GM10248 (cell line): ENCODE measurements around the gene ANK3.

Source experiments
- CTCF ChIA-PET: fragments of 300-600 bp; sonication (Branson Sonifier 250); formaldehyde crosslinking; extraction: SDS; loops from one replicate; lab custom pipeline; 2021; ENCODE audit warnings: antibody characterized with exemption; lab: Yijun Ruan, JAX
- POLR2A ChIA-PET: fragments of 350-650 bp; sonication (Branson Sonifier 250); formaldehyde crosslinking; extraction: SDS; loops from one replicate; lab custom pipeline; 2020; ENCODE audit warnings: antibody characterized with exemption; lab: Yijun Ruan, JAX
- DNase-seq: peaks from one replicate; pipeline ENCODE4 v3.0.0; 2012; ENCODE audit errors: extremely low spot score
- CTCF ChIP-seq: IDR thresholded peaks from 2 replicates; pipeline ENCODE4 v1.5.1; 2012; ENCODE audit warnings: mild to moderate bottlenecking, low read depth; ENCODE audit errors: extremely low read depth, missing control alignments, control extremely low read depth

The ANK3 gene

DNA sequence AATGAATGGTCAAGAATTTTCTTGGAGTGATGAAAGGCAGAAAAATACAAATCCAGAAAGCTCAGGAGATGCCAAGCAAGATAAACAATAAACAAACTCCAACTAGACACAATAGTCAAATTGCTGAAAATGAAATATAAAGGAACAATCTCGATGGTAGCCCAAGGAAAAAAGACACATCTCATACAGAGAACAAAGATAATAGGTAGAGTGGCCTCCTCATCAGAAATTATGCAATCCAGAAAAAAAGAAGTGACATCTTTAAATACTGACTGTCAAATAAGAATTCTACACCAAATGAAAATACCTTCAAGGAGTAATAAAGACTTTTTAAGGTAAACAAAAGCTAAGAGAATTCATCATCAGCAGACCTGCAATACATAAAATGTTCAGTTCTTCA lies 150.4 kb downstream of the ANK3 start:
- TF ChIP-seq CTCF: no peak
- CTCF ChIA-PET: interaction anchor here (0.9 to 2.2 kb wide), 5 partner anchors 33 to 204 kb away, joined by 3 to 10 read pairs (median 4); no protein-coding TSS in a partner anchor
- no peak for DNase-seq
- POLR2A ChIA-PET: no interaction called here

GRCh38 chr10:60238759-60239100 lies 150.9 kb downstream of the ANK3 start:
- no peak for DNase-seq
- CTCF ChIA-PET: interaction anchor here (0.9 to 2.5 kb wide), 8 partner anchors 20 to 204 kb away, joined by 3 to 10 read pairs (median 4); no protein-coding TSS in a partner anchor
- TF ChIP-seq CTCF: no peak
- POLR2A ChIA-PET: no interaction called here

DNA sequence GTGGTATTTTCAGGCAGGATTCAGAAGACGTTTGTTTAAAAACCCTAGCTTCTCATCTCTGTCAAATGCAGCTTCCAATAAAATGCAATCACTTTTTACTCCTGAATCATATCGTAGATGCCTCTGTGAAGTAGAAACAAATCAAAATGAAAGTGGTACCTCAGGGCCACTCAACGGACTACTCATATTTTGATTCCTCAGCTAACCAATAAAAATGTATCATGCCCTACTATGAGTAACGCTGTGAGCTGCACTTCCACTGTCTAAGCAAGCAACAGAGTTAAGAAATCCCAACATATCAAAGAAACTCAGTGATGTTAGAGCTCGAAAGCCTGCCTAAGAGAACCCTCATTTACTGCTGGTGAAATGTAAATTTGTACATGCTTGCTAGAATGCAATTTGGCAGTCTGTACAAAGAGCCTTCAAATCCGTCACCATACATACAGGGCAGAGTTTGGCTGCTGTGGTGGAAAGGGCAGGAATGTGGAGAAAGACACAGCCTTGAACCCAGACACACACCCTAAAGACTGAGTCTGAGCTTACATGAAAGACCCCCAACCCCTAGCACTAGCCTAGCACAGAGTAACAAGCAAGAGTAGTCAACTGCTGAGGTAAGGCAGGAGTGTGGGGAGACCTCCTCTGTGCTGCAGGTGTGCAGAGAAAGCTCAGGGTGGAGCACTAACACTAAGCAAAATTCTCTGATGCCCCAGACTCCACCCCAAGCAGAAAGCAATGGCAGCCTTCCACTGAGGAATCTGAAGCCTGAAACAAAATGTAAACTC lies 151.5 kb downstream of the ANK3 start:
- peak; percentile 46 for DNase-seq
- peak; percentile 37 for TF ChIP-seq CTCF
- CTCF ChIA-PET: interaction anchor here (0.9 to 2.5 kb wide), 12 partner anchors 20 to 411 kb away, joined by 3 to 10 read pairs (median 4); no protein-coding TSS in a partner anchor
- POLR2A ChIA-PET: no interaction called here

DNA sequence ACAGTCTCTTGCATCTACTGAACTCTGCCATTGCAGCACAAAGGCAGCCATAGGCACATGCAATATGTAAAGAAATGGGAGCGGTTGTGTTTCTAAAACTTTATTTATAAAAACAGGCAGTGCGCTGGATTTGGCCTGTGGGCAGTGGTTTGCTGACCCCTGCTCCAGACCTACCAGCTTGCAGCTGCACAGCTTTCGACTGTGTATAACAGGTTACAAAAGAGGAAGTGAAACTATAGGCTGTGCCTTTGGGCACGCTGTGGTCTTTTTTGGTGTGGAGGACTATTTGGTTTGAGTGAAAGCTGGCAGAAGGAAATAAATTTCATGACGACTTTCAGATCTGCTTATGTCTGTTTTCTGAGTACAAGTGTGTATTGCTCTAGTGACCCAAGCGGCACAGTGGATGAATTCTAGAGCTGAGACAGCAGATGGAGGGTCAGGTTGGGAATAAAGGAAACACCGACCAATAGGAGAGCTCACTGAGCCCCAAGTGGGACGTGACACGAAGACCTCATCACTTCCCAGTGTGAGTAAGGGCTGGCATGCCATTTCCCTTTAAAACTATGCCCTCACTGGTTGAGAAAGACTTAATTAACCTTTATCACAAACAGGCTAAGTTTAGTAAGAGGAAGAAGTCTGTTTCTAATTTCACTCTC lies 152.7 kb downstream of the ANK3 start:
- POLR2A ChIA-PET: no interaction called here
- TF ChIP-seq CTCF: no peak
- peak; percentile 66 for DNase-seq
- CTCF ChIA-PET: interaction anchor here (0.8 to 2.5 kb wide), 8 partner anchors 20 to 410 kb away, joined by 3 to 10 read pairs (median 4); no protein-coding TSS in a partner anchor

GRCh38 chr10:60235001-60235400 lies 154.7 kb downstream of the ANK3 start:
- POLR2A ChIA-PET: no interaction called here
- CTCF ChIA-PET: interaction anchor here (0.8 to 1.5 kb wide), 2 partner anchors 11 to 135 kb away, joined by 3 read pairs; no protein-coding TSS in a partner anchor
- TF ChIP-seq CTCF: no peak
- no peak for DNase-seq

- no peak for TF ChIP-seq CTCF
- DNase-seq: no peak
- ChIA-PET POLR2A (no interaction called here), CTCF (interaction anchor here (0.8 to 1.5 kb wide), 3 partner anchors 11 to 207 kb away, joined by 3 read pairs; no protein-coding TSS in a partner anchor)
Observed at GRCh38 chr10:60234551-60234950, 155.1 kb downstream of the ANK3 start.
